ENCODE measurements around the gene DERA. TPM values are rescaled to one million over a fixed set of nuclear protein-coding genes. Genes with fewer than 3 reads are reported as not detected.

Gene DERA
- polyA plus RNA-seq, 3 donors, result 16.2 to 84.2 (median 83.6) TPM

DNA sequence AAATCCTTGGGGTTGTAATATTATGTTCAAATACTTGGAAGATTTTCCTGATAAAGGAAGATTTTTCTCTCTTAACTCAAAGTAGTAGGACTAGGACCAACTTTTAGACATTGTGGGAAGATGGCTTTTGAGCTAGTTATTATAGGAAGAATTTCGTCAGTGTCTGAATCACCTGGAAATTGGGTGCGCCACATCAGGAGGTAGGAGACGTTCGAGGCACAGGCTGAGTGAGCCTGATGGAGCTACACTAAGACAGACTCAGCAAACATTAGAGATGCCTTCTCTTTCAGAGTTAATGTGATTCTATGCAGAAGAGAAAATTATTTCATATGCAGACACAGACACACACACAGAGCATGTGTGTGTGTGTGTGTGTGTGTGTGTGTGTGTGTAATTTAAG, 84.7 kb downstream of the DERA start:
- no peak for DNase-seq
- Histone ChIP-seq H3K36me3 (replicated peaks in 1 of 2; ENCODE audit: control insufficient read depth in 1 of 2, insufficient read depth in 2 of 2, low read length in 2 of 2) (peaks cover 4 to 18% of the 10 kb centered on the region in 2 donors), H3K4me2 (replicated peaks; ENCODE audit: extremely low read depth, low read length, poor library complexity, severe bottlenecking) (no peak overlapping the region), H4K20me1 (ENCODE audit: insufficient read depth, low read length) (no peaks in the 10 kb centered on the region), H3K27ac (ENCODE audit: low read depth in 1 of 2, low read length in 2 of 2) (no peak overlapping the region), H3K9ac (ENCODE audit: insufficient read depth, low read length, poor library complexity, severe bottlenecking) (no peak overlapping the region), H3K9me3 (replicated peaks in 1 of 2; ENCODE audit: control insufficient read depth in 1 of 2, insufficient read depth in 1 of 2, low read length in 2 of 2) (no peaks in the 10 kb centered on the region), H3K79me2 (ENCODE audit: insufficient read depth, low read length) (no peaks in the 10 kb centered on the region), H2AFZ (ENCODE audit: insufficient read depth, low read depth, low read length, poor library complexity, severe bottlenecking) (no peak overlapping the region), H3K4me1 (ENCODE audit: control insufficient read depth in 1 of 2, insufficient read depth in 2 of 2, low read length in 2 of 2) (no peaks in the 10 kb centered on the region), H3K27me3 (ENCODE audit: control insufficient read depth in 2 of 2, insufficient read depth in 2 of 2, low read length in 2 of 2) (no peaks in the 10 kb centered on the region), H3K4me3 (replicated peaks in 1 of 3; ENCODE audit: low read depth in 2 of 3, low read length in 3 of 3) (no peak overlapping the region)
- peaks cover 33 to 36% of the 10 kb centered on the region in 2 donors for H3K36me3 Mint-ChIP-seq
- WGBS (ENCODE audit: insufficient coverage), result 90% methylated on average over 2 of the region's 4 CpGs
- intact Hi-C loops (cut with micrococcal nuclease), result no loop called here
- H3K9me3 Mint-ChIP-seq, result no peaks in the 10 kb centered on the region
- H3K4me3 Mint-ChIP-seq, result no peak overlapping the region
- H3K4me1 Mint-ChIP-seq, result no peaks in the 10 kb centered on the region
- TF ChIP-seq, protein P1, sequence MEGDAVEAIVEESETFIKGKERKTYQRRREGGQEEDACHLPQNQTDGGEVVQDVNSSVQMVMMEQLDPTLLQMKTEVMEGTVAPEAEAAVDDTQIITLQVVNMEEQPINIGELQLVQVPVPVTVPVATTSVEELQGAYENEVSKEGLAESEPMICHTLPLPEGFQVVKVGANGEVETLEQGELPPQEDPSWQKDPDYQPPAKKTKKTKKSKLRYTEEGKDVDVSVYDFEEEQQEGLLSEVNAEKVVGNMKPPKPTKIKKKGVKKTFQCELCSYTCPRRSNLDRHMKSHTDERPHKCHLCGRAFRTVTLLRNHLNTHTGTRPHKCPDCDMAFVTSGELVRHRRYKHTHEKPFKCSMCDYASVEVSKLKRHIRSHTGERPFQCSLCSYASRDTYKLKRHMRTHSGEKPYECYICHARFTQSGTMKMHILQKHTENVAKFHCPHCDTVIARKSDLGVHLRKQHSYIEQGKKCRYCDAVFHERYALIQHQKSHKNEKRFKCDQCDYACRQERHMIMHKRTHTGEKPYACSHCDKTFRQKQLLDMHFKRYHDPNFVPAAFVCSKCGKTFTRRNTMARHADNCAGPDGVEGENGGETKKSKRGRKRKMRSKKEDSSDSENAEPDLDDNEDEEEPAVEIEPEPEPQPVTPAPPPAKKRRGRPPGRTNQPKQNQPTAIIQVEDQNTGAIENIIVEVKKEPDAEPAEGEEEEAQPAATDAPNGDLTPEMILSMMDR (IDR thresholded peaks at IDR 0.05), result no peak
- H3K27ac Mint-ChIP-seq, result no peak overlapping the region
- H3K27me3 Mint-ChIP-seq (ENCODE audit: low read depth in 3 of 3), result peaks cover 0 to 2% (median 0%) of the 10 kb centered on the region in 3 donors

DNA sequence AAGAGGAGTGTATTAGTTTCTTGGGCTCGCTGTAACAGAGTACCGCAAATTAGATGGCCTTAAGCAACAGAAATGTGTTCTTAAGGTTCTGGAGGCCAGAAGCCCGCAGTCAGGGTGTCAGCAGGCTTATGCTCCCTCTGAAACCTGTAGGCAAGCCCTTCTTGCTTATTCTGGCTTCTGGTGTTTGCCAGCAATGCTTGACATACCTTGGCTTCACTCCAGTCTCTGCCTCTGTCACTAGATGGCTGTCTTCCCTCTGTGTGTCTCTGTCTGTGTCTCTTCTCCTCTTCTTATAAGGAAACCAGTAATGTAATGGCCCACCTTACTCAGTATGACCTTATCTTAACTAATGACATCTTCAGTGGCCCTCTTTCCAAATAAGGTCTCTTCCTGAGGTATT, 85.1 kb downstream of the DERA start:
- Histone ChIP-seq H3K9me3 (replicated peaks in 1 of 2; ENCODE audit: control insufficient read depth in 1 of 2, insufficient read depth in 1 of 2, low read length in 2 of 2) (no peaks in the 10 kb centered on the region), H3K4me3 (replicated peaks in 1 of 3; ENCODE audit: low read depth in 2 of 3, low read length in 3 of 3) (no peak overlapping the region), H3K79me2 (ENCODE audit: insufficient read depth, low read length) (no peaks in the 10 kb centered on the region), H3K27me3 (ENCODE audit: control insufficient read depth in 2 of 2, insufficient read depth in 2 of 2, low read length in 2 of 2) (no peaks in the 10 kb centered on the region), H3K36me3 (replicated peaks in 1 of 2; ENCODE audit: control insufficient read depth in 1 of 2, insufficient read depth in 2 of 2, low read length in 2 of 2) (peaks cover 4 to 21% of the 10 kb centered on the region in 2 donors), H3K27ac (ENCODE audit: low read depth in 1 of 2, low read length in 2 of 2) (no peak overlapping the region), H3K4me2 (replicated peaks; ENCODE audit: extremely low read depth, low read length, poor library complexity, severe bottlenecking) (no peak overlapping the region), H4K20me1 (ENCODE audit: insufficient read depth, low read length) (no peaks in the 10 kb centered on the region), H2AFZ (ENCODE audit: insufficient read depth, low read depth, low read length, poor library complexity, severe bottlenecking) (no peak overlapping the region), H3K4me1 (ENCODE audit: control insufficient read depth in 1 of 2, insufficient read depth in 2 of 2, low read length in 2 of 2) (no peaks in the 10 kb centered on the region), H3K9ac (ENCODE audit: insufficient read depth, low read length, poor library complexity, severe bottlenecking) (no peak overlapping the region)
- Mint-ChIP-seq H3K4me1 (no peaks in the 10 kb centered on the region), H3K9me3 (no peaks in the 10 kb centered on the region), H3K27ac (no peak overlapping the region), H3K27me3 (ENCODE audit: low read depth in 3 of 3) (peaks cover 0 to 2% (median 0%) of the 10 kb centered on the region in 3 donors), H3K4me3 (no peak overlapping the region), H3K36me3 (peaks cover 34 to 36% of the 10 kb centered on the region in 2 donors)
- WGBS (ENCODE audit: insufficient coverage), result 100% methylated on average over 1 of the region's 3 CpGs
- DNase-seq, result no peak
- intact Hi-C loops (cut with micrococcal nuclease), result no loop called here
- TF ChIP-seq, protein P1 (IDR thresholded peaks at IDR 0.05), result no peak

Measured in CD14-positive monocyte (primary cell).